H1 (cell line): ENCODE results near the gene COL5A2. TPM values are rescaled to one million over a fixed set of nuclear protein-coding genes. Genes with fewer than 3 reads are reported as not detected.
A peak's percentile ranks its signal among the peaks of the same experiment; 100 is the strongest.

Experiments used
- CTCF ChIA-PET: fragments of 300-600 bp; sonication (Branson Sonifier 250); formaldehyde crosslinking; loops from one replicate; lab custom pipeline; 2021; ENCODE audit not compliant: partially characterized antibody; lab: Charles Lee
- POLR2A ChIA-PET: fragments of 300-600 bp; sonication (Branson Sonifier 250); formaldehyde crosslinking; loops from one replicate; lab custom pipeline; 2021; ENCODE audit warnings: inconsistent platforms; ENCODE audit not compliant: partially characterized antibody; lab: Charles Lee
- DNase-seq, 2 experiments: peaks; one replicate each; pipeline versions ENCODE4 v3.0.0 to v3.0.0-alpha.2; 2010 to 2022; ENCODE audit warnings: low spot score in 2 of 2, low read depth in 1 of 2, mixed read lengths in 1 of 2
- FAIRE-seq: peaks from 2 replicates; lab custom pipeline; 2011; peaks lifted over from hg19 to GRCh38; lab: Jason Lieb, UNC
- H2AFZ ChIP-seq: 2 replicates; pipeline ENCODE4 v1.8.1; 2012; ENCODE audit warnings: low read length, inconsistent platforms
- H2AK5ac ChIP-seq: 2 replicates; pipeline ENCODE4 v1.6.1; 2013; ENCODE audit warnings: low read depth, low read length
- H2BK120ac ChIP-seq: replicated peaks from 2 replicates; pipeline ENCODE3; 2013; ENCODE audit warnings: low read depth, low read length, inconsistent platforms
- H2BK12ac ChIP-seq: 2 replicates; pipeline ENCODE4 v1.6.1; 2013; ENCODE audit warnings: low read depth, low read length
- H2BK15ac ChIP-seq: 2 replicates; pipeline ENCODE4 v1.6.1; 2013; ENCODE audit warnings: low read length
- H2BK20ac ChIP-seq: 2 replicates; pipeline ENCODE4 v1.6.1; 2013; ENCODE audit warnings: low read length
- H2BK5ac ChIP-seq: 2 replicates; pipeline ENCODE4 v1.6.1; 2013; ENCODE audit warnings: low read depth, low read length
- H3K14ac ChIP-seq: 2 replicates; pipeline ENCODE4 v1.6.1; 2013; ENCODE audit warnings: inconsistent platforms; ENCODE audit not compliant: insufficient read length
- H3K18ac ChIP-seq: 2 replicates; pipeline ENCODE4 v1.6.1; 2013; ENCODE audit warnings: low read length; ENCODE audit errors: extremely low read depth
- H3K23ac ChIP-seq: 2 replicates; pipeline ENCODE4 v1.6.1; 2013; ENCODE audit warnings: inconsistent platforms; ENCODE audit not compliant: insufficient read length
- H3K23me2 ChIP-seq: 2 replicates; pipeline ENCODE4 v1.6.1; 2013; ENCODE audit warnings: low read depth, low read length
- H3K27ac ChIP-seq: 2 replicates; pipeline ENCODE4 v1.6.1; 2011; ENCODE audit warnings: low read depth, low read length, inconsistent platforms
- H3K27me3 ChIP-seq, 4 experiments: replicated peaks in 1 of 4; 1 replicate in 1 of 4; 2 replicates in 3 of 4; pipeline versions ENCODE4 v1.6.1 to v1.8.1; 2011 to 2013; ENCODE audit warnings: low read length in 3 of 4, mild to moderate bottlenecking in 3 of 4, inconsistent platforms in 2 of 4, mixed read lengths in 2 of 4, moderate library complexity in 1 of 4; ENCODE audit not compliant: control insufficient read depth in 3 of 4, insufficient read depth in 3 of 4; ENCODE audit errors: extremely low read depth in 1 of 4
- H3K36me3 ChIP-seq, 4 experiments: 2 replicates each; pipeline versions ENCODE4 v1.6.1 to v1.8.1; 2011 to 2013; ENCODE audit warnings: mild to moderate bottlenecking in 4 of 4, low read length in 3 of 4, moderate library complexity in 2 of 4, control low read depth in 1 of 4, inconsistent platforms in 1 of 4; ENCODE audit not compliant: insufficient read depth in 4 of 4, control insufficient read depth in 2 of 4
- H3K4ac ChIP-seq: replicated peaks from 2 replicates; pipeline ENCODE3; 2013; ENCODE audit warnings: low read length, low read depth, mixed read lengths, inconsistent platforms; ENCODE audit not compliant: insufficient read length
- H3K4me1 ChIP-seq, 4 experiments: replicated peaks in 1 of 4; 1 replicate in 1 of 4; 2 replicates in 3 of 4; pipeline versions ENCODE4 v1.6.1 to v1.8.1; 2011 to 2013; ENCODE audit warnings: low read length in 3 of 4, inconsistent platforms in 2 of 4, mixed read lengths in 1 of 4; ENCODE audit not compliant: insufficient read depth in 4 of 4, control insufficient read depth in 3 of 4
- H3K4me2 ChIP-seq, 2 experiments: 2 replicates each; pipeline versions ENCODE4 v1.6.1 to v1.8.1; 2011 to 2013; ENCODE audit warnings: low read depth in 2 of 2, low read length in 2 of 2, control low read depth in 1 of 2, inconsistent platforms in 1 of 2, mild to moderate bottlenecking in 1 of 2; ENCODE audit not compliant: insufficient read depth in 1 of 2
- H3K4me3 ChIP-seq, 4 experiments: fragments of 200-600, 300-600 bp in 1 of 4; sonication (generic), shearing (Covaris generic), sonication (Bioruptor Twin) in 1 of 4; 2 replicates each; pipeline versions ENCODE4 v1.5.1 to v1.8.1; 2011 to 2016; ENCODE audit warnings: low read length in 4 of 4, low read depth in 3 of 4, control low read depth in 2 of 4, inconsistent platforms in 2 of 4, mild to moderate bottlenecking in 2 of 4, mixed read lengths in 1 of 4, moderate library complexity in 1 of 4; ENCODE audit not compliant: insufficient read depth in 2 of 4; ENCODE audit errors: extremely low read depth in 1 of 4
- H3K56ac ChIP-seq: replicated peaks from 2 replicates; pipeline ENCODE3; 2013; ENCODE audit warnings: low read depth, mild to moderate bottlenecking, mixed read lengths, low read length, inconsistent platforms; ENCODE audit not compliant: insufficient read length
- H3K79me1 ChIP-seq: 2 replicates; pipeline ENCODE4 v1.6.1; 2013; ENCODE audit warnings: low read depth, low read length, control low read depth
- H3K79me2 ChIP-seq, 2 experiments: 2 replicates each; pipeline versions ENCODE4 v1.6.1 to v1.8.1; 2012 to 2013; ENCODE audit warnings: low read length in 2 of 2, mild to moderate bottlenecking in 2 of 2, inconsistent platforms in 1 of 2; ENCODE audit not compliant: insufficient read depth in 2 of 2, control insufficient read depth in 1 of 2
- H3K9ac ChIP-seq, 4 experiments: replicated peaks in 1 of 4; 1 replicate in 1 of 4; 2 replicates in 3 of 4; pipeline versions ENCODE4 v1.6.1 to v1.8.1; 2011 to 2013; ENCODE audit warnings: low read depth in 3 of 4, low read length in 3 of 4, control low read depth in 2 of 4, mild to moderate bottlenecking in 2 of 4, moderate library complexity in 2 of 4, inconsistent platforms in 1 of 4; ENCODE audit errors: extremely low read depth in 1 of 4
- H3K9me3 ChIP-seq, 2 experiments: 2 replicates each; pipeline versions ENCODE4 v1.6.1 to v1.8.1; 2012 to 2013; ENCODE audit warnings: mild to moderate bottlenecking in 2 of 2, moderate library complexity in 2 of 2, control low read depth in 1 of 2, inconsistent platforms in 1 of 2, low read depth in 1 of 2, low read length in 1 of 2, mixed read lengths in 1 of 2; ENCODE audit not compliant: insufficient read depth in 2 of 2
- H4K20me1 ChIP-seq, 2 experiments: replicated peaks in 1 of 2; 2 replicates each; pipeline versions ENCODE3 to v1.8.1; 2011 to 2013; ENCODE audit warnings: inconsistent platforms in 2 of 2, low read length in 2 of 2, mild to moderate bottlenecking in 1 of 2; ENCODE audit not compliant: insufficient read depth in 2 of 2, control insufficient read depth in 1 of 2
- H4K5ac ChIP-seq: 2 replicates; pipeline ENCODE4 v1.6.1; 2013; ENCODE audit warnings: low read length, low read depth, mixed read lengths, inconsistent platforms; ENCODE audit not compliant: insufficient read length
- H4K8ac ChIP-seq: 2 replicates; pipeline ENCODE4 v1.8.0; 2013; ENCODE audit warnings: mild to moderate bottlenecking, moderate library complexity, low read length, inconsistent platforms; ENCODE audit not compliant: insufficient read depth; ENCODE audit errors: extremely low read depth
- H4K91ac ChIP-seq: replicated peaks from 2 replicates; pipeline ENCODE3; 2013; ENCODE audit warnings: low read length, mixed read lengths, inconsistent platforms; ENCODE audit not compliant: insufficient read length
- BCL11A ChIP-seq, 2 experiments: IDR thresholded peaks; one replicate each; pipeline ENCODE4 v1.6.1; 2011; ENCODE audit warnings: low read depth in 2 of 2, low read length in 2 of 2, mild to moderate bottlenecking in 2 of 2
- BRCA1 ChIP-seq: IDR thresholded peaks from 2 replicates; pipeline ENCODE4 v1.6.1; 2012; ENCODE audit warnings: low read depth, low read length, improper control_type of control experiment
- CEBPB ChIP-seq: IDR thresholded peaks from 2 replicates; pipeline ENCODE4 v1.6.1; 2012; ENCODE audit warnings: low read depth, low read length
- CREB1 ChIP-seq: IDR thresholded peaks from 2 replicates; pipeline ENCODE4 v1.6.1; 2012; ENCODE audit warnings: inconsistent platforms
- EP300 ChIP-seq, 2 experiments: IDR thresholded peaks; 1 replicate in 1 of 2; 2 replicates in 1 of 2; pipeline ENCODE4 v1.6.1; 2011 to 2012; ENCODE audit warnings: low read depth in 2 of 2, low read length in 2 of 2, mild to moderate bottlenecking in 2 of 2, borderline replicate concordance in 1 of 2, inconsistent platforms in 1 of 2, moderate library complexity in 1 of 2
- HDAC2 ChIP-seq, 2 experiments: fragments of 300-600 bp in 1 of 2; sonication (generic) in 1 of 2; IDR thresholded peaks; 2 replicates each; pipeline ENCODE4 v1.6.1; 2011 to 2012; ENCODE audit warnings: low read depth in 2 of 2, low read length in 2 of 2, mild to moderate bottlenecking in 2 of 2, moderate library complexity in 2 of 2, borderline replicate concordance in 1 of 2, inconsistent platforms in 1 of 2
- JUND ChIP-seq: IDR thresholded peaks from 2 replicates; pipeline ENCODE4 v1.6.1; 2011; ENCODE audit warnings: mild to moderate bottlenecking, improper control_type of control experiment, low read length
- MAFK ChIP-seq: IDR thresholded peaks from 2 replicates; pipeline ENCODE4 v1.6.1; 2012; ENCODE audit warnings: low read depth, mild to moderate bottlenecking, improper control_type of control experiment, low read length
- POLR2A ChIP-seq, 2 experiments: IDR thresholded peaks; 1 replicate in 1 of 2; 2 replicates in 1 of 2; pipeline ENCODE4 v1.6.1; 2011; ENCODE audit warnings: low read depth in 2 of 2, low read length in 2 of 2, mild to moderate bottlenecking in 2 of 2; ENCODE audit errors: control extremely low read depth in 1 of 2
- RBBP5 ChIP-seq: IDR thresholded peaks from 2 replicates; pipeline ENCODE4 v1.7.1; 2012; ENCODE audit warnings: low read depth, mild to moderate bottlenecking, inconsistent platforms, low read length, moderate library complexity, borderline replicate concordance
- RXRA ChIP-seq: IDR thresholded peaks from 2 replicates; pipeline ENCODE4 v1.6.1; 2011; ENCODE audit warnings: low read depth, mild to moderate bottlenecking, low read length, moderate library complexity; ENCODE audit not compliant: insufficient read depth
- SIN3A ChIP-seq, 2 experiments: IDR thresholded peaks in 1 of 2; conservative IDR thresholded peaks in 1 of 2; 2 replicates each; pipeline ENCODE4 v1.6.1; 2011 to 2012; ENCODE audit warnings: low read length in 2 of 2, improper control_type of control experiment in 1 of 2, low read depth in 1 of 2, mild to moderate bottlenecking in 1 of 2
- TEAD4 ChIP-seq: IDR thresholded peaks from 2 replicates; pipeline ENCODE4 v1.6.1; 2012; ENCODE audit warnings: low read depth, low read length, inconsistent platforms, mixed read lengths
- WGBS, 2 experiments: shearing (Covaris generic) in 1 of 2; methylation state at CpG; one replicate each; pipeline versions ENCODE4 v1.1.6 to v1.1.7; 2013 to 2015; ENCODE audit warnings: low lambda C conversion rate in 2 of 2, mixed read lengths in 2 of 2, inconsistent platforms in 1 of 2, low coverage in 1 of 2, missing lambda C conversion rate in 1 of 2; ENCODE audit not compliant: insufficient replicate concordance in 2 of 2, insufficient coverage in 1 of 2, insufficient read length in 1 of 2; ENCODE audit errors: extremely low coverage in 1 of 2, missing lambda C conversion rate in 1 of 2; 5-methylcytosine and 5-hydroxymethylcytosine counted together
- polyA plus RNA-seq, 7 experiments: library from polyadenylated mRNA; depleted of rRNA in 3 of 7; stranded (reverse) in 5 of 7; unstranded in 2 of 7; fragments of >200 nt in 5 of 7; fragments of 200-250 nt in 2 of 7; gene quantifications; 1 replicate in 5 of 7; 2 replicates in 1 of 7; 4 replicates in 1 of 7; pipeline versions ENCODE4 v1.2.1 to v1.2.3, GENCODE V29; 2011 to 2013; ENCODE audit warnings: missing spikeins in 2 of 7, mixed read lengths in 2 of 7
- total RNA-seq: library from RNA; stranded (reverse); fragmentation: NEBNext Ultra II Directional; extraction: Animal tissue kit (Norgen Biotek cat#: 25700); gene quantifications from 2 replicates; pipeline ENCODE4 v1.2.1, GENCODE V29; 2021

COL5A2 gene
- total and polyA plus RNA-seq, 2 of the 8 experiments (the other 6 are each of a cell fraction or from before 2014, with no cell fraction given), result 4.7 to 24.2 TPM

DNA sequence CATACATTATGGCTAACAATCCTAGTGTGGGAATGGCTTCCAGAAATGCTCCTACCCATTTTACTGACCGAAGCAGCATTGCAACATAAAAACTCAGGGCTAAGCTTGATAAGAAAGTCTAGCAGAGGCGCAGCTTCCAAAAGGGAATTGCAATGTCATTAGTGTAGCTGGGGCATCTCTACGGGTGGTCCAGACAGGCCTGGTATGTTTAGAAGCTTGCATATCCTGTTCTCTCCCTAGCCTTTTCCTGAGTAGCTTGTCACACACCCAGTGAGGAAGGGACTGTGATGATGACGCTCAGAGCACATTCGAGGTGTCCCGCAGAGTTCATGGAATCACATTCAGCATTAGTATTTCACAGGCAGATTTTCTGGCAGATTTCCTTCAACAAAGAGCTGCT, 38.0 kb upstream of the COL5A2 start:
- FAIRE-seq, result peak; percentile 95
- peak overlapping the region; percentile 48 for H2AFZ ChIP-seq
- 31% methylated on average over 6 of the region's 6 CpGs; no CpG with 5 or more reads in 1 of the 2 experiments for WGBS, 2 experiments
- TF ChIP-seq EP300 (IDR thresholded peaks at IDR 0.05; ENCODE audit: borderline replicate concordance in 1 of 2, low read depth in 2 of 2, low read length in 2 of 2) (peak in 1 of 2 experiments; percentile 69; a peak in 1 of 3 replicates), RXRA (no peak), CEBPB (peak; percentile 7; the same call in 1 of the 2 replicates), POLR2A (IDR thresholded peaks at IDR 0.05; ENCODE audit: control extremely low read depth in 1 of 2, low read depth in 2 of 2, low read length in 2 of 2) (peak in 1 of 2 experiments; percentile 47; a peak in 1 of 3 replicates), RBBP5 (peak; percentile 54; the same call in 1 of the 2 replicates), MAFK (peak; percentile 54; the same call in 1 of the 2 replicates), HDAC2 (IDR thresholded peaks at IDR 0.05; ENCODE audit: borderline replicate concordance in 1 of 2, low read depth in 2 of 2, low read length in 2 of 2) (0 out of 4 replicates have a peak, but pooled peaks of 1 of the 2 experiments have one; percentile 39), CREB1 (peak; percentile 65), SIN3A (conservative IDR thresholded peaks at IDR 0.05 in 1 of 2, IDR thresholded peaks at IDR 0.05 in 1 of 2; ENCODE audit: low read depth in 1 of 2, low read length in 2 of 2) (no peak), TEAD4 (peak; percentile 86), JUND (peak; percentile 13; the same call in 1 of the 2 replicates), BRCA1 (no peak), BCL11A (IDR thresholded peaks at IDR 0.05; ENCODE audit: low read depth in 2 of 2, low read length in 2 of 2) (peak in 1 of 2 experiments; percentile 42)

More for the DNA sequence above, 38.0 kb upstream of the COL5A2 start:
- H3K9me3 ChIP-seq, result no peaks in the 10 kb centered on the region
- H3K4me2 ChIP-seq, result peak overlapping the region; percentile 39 to 57
- DNase-seq, result peak; percentile 60 to 77
- no peak overlapping the region for H3K56ac ChIP-seq
- H3K23me2 ChIP-seq, result no peaks in the 10 kb centered on the region
- H4K20me1 ChIP-seq, result no peaks in the 10 kb centered on the region
- H3K79me1 ChIP-seq, result no peaks in the 10 kb centered on the region
- 0 out of 2 replicates have a peak overlapping the region, but pooled peaks have one; percentile 94 for H2BK20ac ChIP-seq
- no peak overlapping the region for H4K5ac ChIP-seq
- H2AK5ac ChIP-seq, result peak overlapping the region; percentile 54; the same call in 1 of the 2 replicates
- no peak overlapping the region; a peak in 1 of 8 replicates for H3K4me3 ChIP-seq
- no peak overlapping the region for H2BK15ac ChIP-seq
- H3K4me1 ChIP-seq, result peaks cover 2 to 11% (median 7%) of the 10 kb centered on the region in 4 experiments; a peak in 4 of 7 replicates
- H2BK12ac ChIP-seq, result peak overlapping the region; percentile 88
- H3K23ac ChIP-seq, result no peak overlapping the region
- H3K14ac ChIP-seq, result no peak overlapping the region
- peak overlapping the region; percentile 53 for H3K18ac ChIP-seq
- no peaks in the 10 kb centered on the region for H3K27me3 ChIP-seq
- no peaks in the 10 kb centered on the region for H3K79me2 ChIP-seq
- H4K91ac ChIP-seq, result peak overlapping the region; percentile 8
- no peak overlapping the region for H3K4ac ChIP-seq
- POLR2A ChIA-PET, result interaction anchor here (1.5 kb wide), 1 partner anchor 25 kb away, joined by 3 read pairs; no protein-coding TSS in a partner anchor
- CTCF ChIA-PET, result interaction anchor here (0.8 to 1.6 kb wide), 4 partner anchors 10 to 75 kb away, joined by 3 to 12 read pairs (median 4); partner anchors contain the start of gene COL5A2
- no peak overlapping the region for H4K8ac ChIP-seq
- no peaks in the 10 kb centered on the region for H3K36me3 ChIP-seq
- H3K9ac ChIP-seq, result peak overlapping the region in 1 of 4 experiments; percentile 13; a peak in 1 of 7 replicates
- H2BK120ac ChIP-seq, result peak overlapping the region; percentile 11
- H2BK5ac ChIP-seq, result peak overlapping the region; percentile 93
- peak overlapping the region; percentile 69 for H3K27ac ChIP-seq
